GM10248 (cell line): ENCODE results near the gene LRRK1.

ENCODE experiments used
- CTCF ChIA-PET: fragments of 300-600 bp; sonication (Branson Sonifier 250); formaldehyde crosslinking; extraction: SDS; loops from one replicate; lab custom pipeline; 2021; ENCODE audit warnings: antibody characterized with exemption; lab: Yijun Ruan, JAX
- POLR2A ChIA-PET: fragments of 350-650 bp; sonication (Branson Sonifier 250); formaldehyde crosslinking; extraction: SDS; loops from one replicate; lab custom pipeline; 2020; ENCODE audit warnings: antibody characterized with exemption; lab: Yijun Ruan, JAX
- DNase-seq: peaks from one replicate; pipeline ENCODE4 v3.0.0; 2012; ENCODE audit errors: extremely low spot score
- CTCF ChIP-seq: IDR thresholded peaks from 2 replicates; pipeline ENCODE4 v1.5.1; 2012; ENCODE audit warnings: mild to moderate bottlenecking, low read depth; ENCODE audit errors: extremely low read depth, missing control alignments, control extremely low read depth

Gene LRRK1

GRCh38 chr15:100919481-100920405 lies 586 bp downstream of the LRRK1 start:
- POLR2A ChIA-PET, result interaction anchor here (0.6 kb wide), 1 partner anchor 12 kb away, joined by 3 read pairs; no protein-coding TSS in a partner anchor
- no peak for DNase-seq

GRCh38 chr15:100920516-100921135 lies 1.5 kb downstream of the LRRK1 start:
- ChIA-PET POLR2A (no interaction called here), CTCF (interaction anchor here (0.8 to 17.0 kb wide), 6 partner anchors 10 to 338 kb away, joined by 3 to 550 read pairs (median 4); no protein-coding TSS in a partner anchor)
- DNase-seq, result no peak

More at GRCh38 chr15:100919481-100920405, 586 bp downstream of the LRRK1 start:
- CTCF ChIA-PET, result interaction anchor here (0.8 to 17.0 kb wide), 9 partner anchors 10 to 85 kb away, joined by 4 to 550 read pairs (median 9); no protein-coding TSS in a partner anchor
- TF ChIP-seq CTCF, result peak; percentile 37

GRCh38 chr15:100922192-100923040 lies 3.3 kb downstream of the LRRK1 start:
- ChIA-PET CTCF (interaction anchor here (0.9 to 17.0 kb wide), 5 partner anchors 13 to 573 kb away, joined by 3 to 550 read pairs (median 5); no protein-coding TSS in a partner anchor), POLR2A (no interaction called here)
- peak; percentile 63 for DNase-seq
- TF ChIP-seq CTCF, result no peak

More at GRCh38 chr15:100920516-100921135, 1.5 kb downstream of the LRRK1 start:
- TF ChIP-seq CTCF, result no peak

GRCh38 chr15:100923076-100923475 lies 3.9 kb downstream of the LRRK1 start:
- no peak for TF ChIP-seq CTCF
- POLR2A ChIA-PET, result no interaction called here
- DNase-seq, result no peak
- CTCF ChIA-PET, result interaction anchor here (1.0 to 17.0 kb wide), 4 partner anchors 12 to 91 kb away, joined by 3 to 550 read pairs (median 4); no protein-coding TSS in a partner anchor

GRCh38 chr15:100923902-100924301 lies 4.7 kb downstream of the LRRK1 start:
- CTCF ChIA-PET, result interaction anchor here (1.0 to 17.0 kb wide), 5 partner anchors 12 to 90 kb away, joined by 3 to 550 read pairs (median 5); no protein-coding TSS in a partner anchor
- POLR2A ChIA-PET, result no interaction called here
- TF ChIP-seq CTCF, result no peak
- DNase-seq, result no peak
